HL-60 (cell line): ENCODE measurements around the gene LRRC75B.

Experiments used
- DNase-seq, 2 experiments: peaks; one replicate each; pipeline ENCODE4 v3.0.0-alpha.2; 2010 to 2020; ENCODE audit warnings: low read depth in 1 of 2, low spot score in 1 of 2
- H3K27ac ChIP-seq: fragments of 250-450 bp; sonication (Bioruptor Pico); replicated peaks from 2 replicates; pipeline ENCODE4 v1.5.1; 2020; ENCODE audit warnings: mild to moderate bottlenecking, moderate library complexity
- H3K27me3 ChIP-seq: fragments of 250-450 bp; sonication (Bioruptor Pico); 2 replicates; pipeline ENCODE4 v1.5.1; 2021; ENCODE audit warnings: mild to moderate bottlenecking, moderate library complexity; ENCODE audit not compliant: insufficient read depth, poor library complexity, severe bottlenecking
- H3K4me3 ChIP-seq: replicated peaks from 2 replicates; pipeline ENCODE4 v1.5.1; 2011; ENCODE audit warnings: mild to moderate bottlenecking, control low read depth, low read length; ENCODE audit not compliant: insufficient read depth
- GABPA ChIP-seq: IDR thresholded peaks from 2 replicates; pipeline ENCODE4 v1.6.1; 2012; ENCODE audit warnings: low read depth
- POLR2AphosphoS5 ChIP-seq: IDR thresholded peaks from 2 replicates; pipeline ENCODE4 v1.6.1; 2012; ENCODE audit warnings: low read depth
- SPI1 ChIP-seq: IDR thresholded peaks from 2 replicates; pipeline ENCODE4 v1.6.1; 2012; ENCODE audit warnings: low read depth, mild to moderate bottlenecking, borderline replicate concordance
- TF ChIP-seq, protein P1 (sequence below): IDR thresholded peaks from one replicate; pipeline ENCODE4 v1.5.1; 2011; ENCODE audit warnings: low read length, control low read depth, inconsistent platforms; ENCODE audit not compliant: insufficient read depth
- TF ChIP-seq, protein P2 (sequence below): IDR thresholded peaks from 2 replicates; pipeline ENCODE4 v1.6.1; 2012; ENCODE audit warnings: low read depth; ENCODE audit not compliant: insufficient replicate concordance

LRRC75B gene

DNA sequence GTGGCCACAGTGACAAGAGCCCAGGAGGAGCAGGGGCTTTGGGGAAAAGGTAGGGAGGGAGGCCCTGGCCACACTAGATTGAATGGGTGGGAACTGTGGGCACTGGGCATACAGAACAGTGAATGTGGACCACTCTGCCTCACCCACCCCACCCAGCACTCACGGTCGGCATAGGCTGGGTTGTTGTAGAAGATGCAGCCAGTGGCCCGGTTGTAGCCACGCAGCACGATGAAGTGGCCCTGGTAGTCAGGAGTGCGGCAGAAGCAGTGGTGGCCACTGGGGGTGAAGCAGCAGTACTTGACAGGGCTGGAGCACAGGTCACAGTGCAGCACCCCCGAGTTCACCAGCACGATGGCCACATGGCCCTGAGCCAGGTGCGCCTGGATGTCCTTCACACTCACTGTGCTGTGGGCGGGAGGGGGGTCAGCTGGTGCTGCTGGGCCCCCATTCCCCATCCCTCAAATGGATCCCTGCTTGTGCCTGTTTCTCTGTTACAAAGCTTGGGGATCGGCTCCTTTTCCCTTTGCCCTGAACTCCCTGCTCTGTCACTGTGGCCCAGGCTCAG is 49.1 kb downstream of the LRRC75B start:
- H3K27ac ChIP-seq = no peak overlapping the region

DNA sequence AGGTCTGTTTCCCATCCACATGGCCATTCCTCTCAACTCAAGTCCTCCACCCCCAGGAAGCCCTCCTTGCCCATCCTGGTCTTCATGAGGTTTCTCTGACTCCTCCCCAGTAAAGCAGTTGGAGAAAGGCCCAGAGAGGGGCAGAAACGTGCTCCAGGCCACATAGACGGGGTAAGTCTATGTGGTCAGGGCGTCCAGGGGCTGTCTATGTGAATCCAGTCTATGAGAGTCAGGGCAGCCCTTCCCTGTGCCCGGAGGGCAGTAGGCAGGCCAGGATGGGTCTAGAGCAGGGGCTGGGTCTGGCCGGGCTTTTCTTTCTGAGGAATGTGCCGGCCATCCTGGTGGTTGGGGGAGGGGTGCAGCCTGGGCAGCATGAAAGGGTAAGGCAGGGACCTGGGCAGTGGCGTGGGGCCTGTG is 49.7 kb downstream of the LRRC75B start:
- peak overlapping the region; percentile 63 for H3K27ac ChIP-seq
- no peak for TF ChIP-seq SPI1
- TF ChIP-seq POLR2AphosphoS5 = no peak
- no peak for TF ChIP-seq GABPA
- TF ChIP-seq, protein P1, sequence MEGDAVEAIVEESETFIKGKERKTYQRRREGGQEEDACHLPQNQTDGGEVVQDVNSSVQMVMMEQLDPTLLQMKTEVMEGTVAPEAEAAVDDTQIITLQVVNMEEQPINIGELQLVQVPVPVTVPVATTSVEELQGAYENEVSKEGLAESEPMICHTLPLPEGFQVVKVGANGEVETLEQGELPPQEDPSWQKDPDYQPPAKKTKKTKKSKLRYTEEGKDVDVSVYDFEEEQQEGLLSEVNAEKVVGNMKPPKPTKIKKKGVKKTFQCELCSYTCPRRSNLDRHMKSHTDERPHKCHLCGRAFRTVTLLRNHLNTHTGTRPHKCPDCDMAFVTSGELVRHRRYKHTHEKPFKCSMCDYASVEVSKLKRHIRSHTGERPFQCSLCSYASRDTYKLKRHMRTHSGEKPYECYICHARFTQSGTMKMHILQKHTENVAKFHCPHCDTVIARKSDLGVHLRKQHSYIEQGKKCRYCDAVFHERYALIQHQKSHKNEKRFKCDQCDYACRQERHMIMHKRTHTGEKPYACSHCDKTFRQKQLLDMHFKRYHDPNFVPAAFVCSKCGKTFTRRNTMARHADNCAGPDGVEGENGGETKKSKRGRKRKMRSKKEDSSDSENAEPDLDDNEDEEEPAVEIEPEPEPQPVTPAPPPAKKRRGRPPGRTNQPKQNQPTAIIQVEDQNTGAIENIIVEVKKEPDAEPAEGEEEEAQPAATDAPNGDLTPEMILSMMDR = no peak
- TF ChIP-seq, protein P2, sequence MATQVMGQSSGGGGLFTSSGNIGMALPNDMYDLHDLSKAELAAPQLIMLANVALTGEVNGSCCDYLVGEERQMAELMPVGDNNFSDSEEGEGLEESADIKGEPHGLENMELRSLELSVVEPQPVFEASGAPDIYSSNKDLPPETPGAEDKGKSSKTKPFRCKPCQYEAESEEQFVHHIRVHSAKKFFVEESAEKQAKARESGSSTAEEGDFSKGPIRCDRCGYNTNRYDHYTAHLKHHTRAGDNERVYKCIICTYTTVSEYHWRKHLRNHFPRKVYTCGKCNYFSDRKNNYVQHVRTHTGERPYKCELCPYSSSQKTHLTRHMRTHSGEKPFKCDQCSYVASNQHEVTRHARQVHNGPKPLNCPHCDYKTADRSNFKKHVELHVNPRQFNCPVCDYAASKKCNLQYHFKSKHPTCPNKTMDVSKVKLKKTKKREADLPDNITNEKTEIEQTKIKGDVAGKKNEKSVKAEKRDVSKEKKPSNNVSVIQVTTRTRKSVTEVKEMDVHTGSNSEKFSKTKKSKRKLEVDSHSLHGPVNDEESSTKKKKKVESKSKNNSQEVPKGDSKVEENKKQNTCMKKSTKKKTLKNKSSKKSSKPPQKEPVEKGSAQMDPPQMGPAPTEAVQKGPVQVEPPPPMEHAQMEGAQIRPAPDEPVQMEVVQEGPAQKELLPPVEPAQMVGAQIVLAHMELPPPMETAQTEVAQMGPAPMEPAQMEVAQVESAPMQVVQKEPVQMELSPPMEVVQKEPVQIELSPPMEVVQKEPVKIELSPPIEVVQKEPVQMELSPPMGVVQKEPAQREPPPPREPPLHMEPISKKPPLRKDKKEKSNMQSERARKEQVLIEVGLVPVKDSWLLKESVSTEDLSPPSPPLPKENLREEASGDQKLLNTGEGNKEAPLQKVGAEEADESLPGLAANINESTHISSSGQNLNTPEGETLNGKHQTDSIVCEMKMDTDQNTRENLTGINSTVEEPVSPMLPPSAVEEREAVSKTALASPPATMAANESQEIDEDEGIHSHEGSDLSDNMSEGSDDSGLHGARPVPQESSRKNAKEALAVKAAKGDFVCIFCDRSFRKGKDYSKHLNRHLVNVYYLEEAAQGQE = no peak
- H3K27me3 ChIP-seq = no peaks in the 10 kb centered on the region
- no peak for DNase-seq
- no peak overlapping the region for H3K4me3 ChIP-seq

More for the DNA sequence above, 49.1 kb downstream of the LRRC75B start:
- Histone ChIP-seq H3K4me3 (no peak overlapping the region), H3K27me3 (no peaks in the 10 kb centered on the region)
- no peak for DNase-seq
- TF ChIP-seq SPI1 (no peak), GABPA (no peak), POLR2AphosphoS5 (no peak)
- TF ChIP-seq, protein P1 = no peak
- TF ChIP-seq, protein P2 = no peak

DNA sequence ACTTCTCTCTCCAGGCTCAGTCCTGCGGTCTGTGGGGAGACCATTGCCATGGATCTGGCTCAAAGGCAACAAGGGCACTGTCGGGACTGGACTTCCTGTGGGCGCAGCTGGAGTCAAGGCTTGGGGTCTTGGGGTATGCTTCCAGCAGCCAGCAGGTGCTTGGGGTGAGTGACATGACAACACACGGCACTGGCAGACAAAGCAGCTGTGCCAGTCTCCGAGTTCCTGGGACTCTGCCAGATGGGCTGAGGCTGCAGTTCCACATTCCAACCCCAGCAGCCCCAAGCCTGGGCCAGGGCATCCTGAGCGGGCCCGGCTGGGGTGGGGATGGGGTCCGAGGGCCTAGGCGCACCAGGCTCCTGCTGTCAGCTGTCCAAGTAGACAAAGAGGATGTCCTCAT is 50.2 kb downstream of the LRRC75B start:
- Histone ChIP-seq H3K27ac (peak overlapping the region; percentile 63), H3K27me3 (no peaks in the 10 kb centered on the region), H3K4me3 (no peak overlapping the region)
- TF ChIP-seq SPI1 (peak; percentile 29; the same call in 1 of the 2 replicates), POLR2AphosphoS5 (peak; percentile 91), GABPA (no peak)
- TF ChIP-seq, protein P1 = no peak
- TF ChIP-seq, protein P2 = no peak
- DNase-seq = peak in 1 of 2 experiments; percentile 67
